Stimulated activated CD4-positive, alpha-beta T cell treated with anti-CD3 and anti-CD28 coated beads, TNF-alpha, amount 100 ng/mL, for 24 hours (primary cell): Measurements from ENCODE around the gene ADGRL1.
"Not testable (repeated sequence)": the region's sequence is repeated elsewhere in the genome, so short reads cannot be mapped to it uniquely, and the experiment has no call there.

ENCODE experiments used
- DNase-seq, 3 experiments: peaks; one replicate each; pipeline ENCODE4 v3.0.0-alpha.2; 2020; ENCODE audit warnings: low read depth in 3 of 3

Gene ADGRL1

DNA sequence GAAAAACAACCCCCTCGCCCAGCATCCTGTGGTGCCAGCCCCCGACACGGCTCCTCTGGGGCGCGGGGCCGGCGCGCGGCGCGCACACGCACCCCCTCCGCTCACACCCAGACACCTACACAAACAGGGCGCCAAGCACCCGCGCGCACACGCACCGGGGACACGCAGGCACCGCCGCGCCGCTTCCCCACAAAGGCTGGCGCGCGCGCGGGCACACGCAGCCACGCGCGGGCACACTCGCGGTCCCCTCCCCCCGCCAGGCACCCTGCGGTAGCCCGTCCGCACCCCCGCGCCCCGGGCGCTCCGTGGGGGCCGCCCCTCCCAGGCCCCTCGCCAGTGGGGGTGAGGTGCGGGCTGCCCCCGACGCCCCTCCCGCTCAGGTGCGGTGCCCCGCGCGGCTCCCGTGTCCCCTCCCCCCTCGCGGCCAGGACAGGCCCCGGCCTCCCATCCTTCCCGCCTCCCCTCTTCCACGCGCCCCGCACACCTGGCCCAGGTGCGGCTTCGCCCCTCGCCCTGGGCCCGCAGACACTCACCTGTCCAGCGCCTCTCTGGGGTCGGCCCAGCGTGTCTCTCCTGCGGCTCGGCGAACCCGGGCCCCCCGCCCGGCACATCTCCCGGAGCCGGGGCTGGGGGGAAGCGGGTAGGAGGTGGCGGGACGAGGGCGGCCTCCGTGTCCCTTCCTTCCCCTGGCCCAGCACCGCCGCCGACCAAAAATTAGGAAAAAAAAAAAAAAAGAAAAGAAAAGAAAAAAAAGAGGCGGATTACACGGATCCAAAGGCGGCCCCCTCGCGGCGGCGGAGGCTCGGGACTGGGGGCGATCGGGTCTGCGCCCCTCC, at the start of gene ADGRL1:
TSS of gene ADGRL1 (minus strand) at position 718 of the 836 bp plus-strand sequence. CDS start 22,567 bp downstream, outside the sequence.
- not testable (repeated sequence) for DNase-seq

DNA sequence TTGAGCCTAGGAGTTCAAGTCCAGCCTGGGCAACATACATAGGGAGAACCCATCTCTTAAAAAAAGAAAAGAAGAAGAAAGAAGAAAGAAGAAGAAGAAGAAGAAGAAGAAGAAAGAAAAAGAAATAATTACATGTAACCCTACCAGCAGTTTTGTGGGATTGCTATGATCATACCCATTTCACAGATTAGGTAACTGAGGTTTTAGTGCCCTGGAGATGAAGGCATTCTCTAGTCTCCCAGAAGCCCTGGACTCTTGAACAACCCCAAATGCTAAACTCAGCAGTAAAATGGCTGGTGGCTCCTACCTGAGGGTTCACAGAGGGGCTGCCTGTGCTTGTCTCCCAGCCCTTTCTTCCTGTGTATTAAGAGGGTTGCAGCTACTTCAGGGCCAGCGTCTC, 49.3 kb upstream of the ADGRL1 start:
- not testable (repeated sequence) for DNase-seq

DNA sequence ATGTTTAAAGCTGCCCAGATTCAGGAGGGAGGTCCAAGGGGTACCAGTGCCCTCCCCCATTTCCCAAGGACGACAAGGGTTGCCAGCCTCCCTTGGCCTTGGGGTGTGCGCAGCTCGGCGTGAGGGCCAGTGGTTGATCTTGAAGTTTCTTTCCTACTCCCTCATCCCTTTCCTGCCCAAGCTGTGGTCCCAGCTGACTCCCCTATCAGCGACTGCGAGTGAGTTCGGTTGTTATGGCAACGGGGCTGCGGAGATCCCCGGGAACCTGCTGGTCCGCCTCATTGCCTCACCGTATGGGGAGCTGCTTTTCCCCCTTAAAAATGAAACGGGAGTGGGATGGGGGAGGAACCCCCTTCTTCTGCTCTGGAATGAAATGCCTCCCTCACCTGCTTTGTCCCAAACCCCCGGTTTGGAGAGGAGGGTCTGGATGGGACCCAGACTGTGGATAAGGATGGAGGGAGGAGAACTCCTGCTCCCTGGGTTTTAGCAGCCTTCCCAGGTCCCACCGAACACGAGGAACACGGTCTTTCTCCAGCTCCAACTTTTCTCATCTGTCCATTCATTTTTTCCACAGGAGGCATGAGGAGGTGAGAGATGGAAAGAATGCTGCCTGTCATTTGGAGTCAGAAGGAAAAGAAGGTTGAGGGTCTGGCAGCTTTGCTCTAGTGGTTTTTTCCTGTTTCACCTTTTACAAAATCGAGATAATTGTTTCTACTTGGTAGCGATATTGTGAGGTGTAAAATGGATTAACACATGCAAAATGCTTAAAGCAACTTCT, 48.0 kb upstream of the ADGRL1 start:
- not testable (repeated sequence) for DNase-seq

DNA sequence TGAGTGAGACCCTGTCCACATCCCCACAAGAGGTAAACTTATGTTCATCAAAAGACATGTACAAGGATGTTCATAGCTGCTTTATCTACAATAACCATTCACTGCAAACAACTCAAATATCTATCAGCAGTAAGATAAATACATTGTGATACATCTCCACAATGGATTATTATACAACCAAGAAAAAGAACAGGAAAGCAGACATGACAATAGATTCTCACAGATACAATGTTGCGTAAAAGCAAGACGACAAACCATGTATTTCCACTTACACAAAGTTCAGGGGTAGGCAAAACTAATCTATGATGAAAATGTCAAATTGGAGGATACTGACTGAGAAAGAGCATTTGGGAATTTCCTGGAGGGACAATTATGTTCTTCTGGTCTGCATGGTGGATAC, 46.2 kb upstream of the ADGRL1 start:
- DNase-seq = not testable (repeated sequence)

DNA sequence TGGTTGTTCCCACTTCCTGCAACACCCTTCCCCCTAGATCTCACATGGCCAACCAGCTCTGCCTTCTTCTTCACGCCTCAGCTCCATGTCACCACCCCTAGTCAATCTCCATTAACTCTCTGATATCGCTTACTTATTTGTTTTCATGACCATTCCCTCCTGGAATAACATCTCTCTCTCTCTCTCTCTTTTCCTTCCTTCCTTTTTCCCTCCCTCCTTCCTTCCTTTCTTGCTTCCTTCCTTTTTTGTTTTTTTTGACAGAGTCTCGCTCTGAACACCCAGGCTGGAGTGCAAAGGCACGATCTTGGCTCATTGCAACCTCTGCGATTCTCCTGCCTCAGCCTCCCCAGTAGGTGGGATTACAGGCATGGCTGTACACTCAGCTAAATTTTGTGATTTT, 44.9 kb upstream of the ADGRL1 start:
- no peak for DNase-seq

DNA sequence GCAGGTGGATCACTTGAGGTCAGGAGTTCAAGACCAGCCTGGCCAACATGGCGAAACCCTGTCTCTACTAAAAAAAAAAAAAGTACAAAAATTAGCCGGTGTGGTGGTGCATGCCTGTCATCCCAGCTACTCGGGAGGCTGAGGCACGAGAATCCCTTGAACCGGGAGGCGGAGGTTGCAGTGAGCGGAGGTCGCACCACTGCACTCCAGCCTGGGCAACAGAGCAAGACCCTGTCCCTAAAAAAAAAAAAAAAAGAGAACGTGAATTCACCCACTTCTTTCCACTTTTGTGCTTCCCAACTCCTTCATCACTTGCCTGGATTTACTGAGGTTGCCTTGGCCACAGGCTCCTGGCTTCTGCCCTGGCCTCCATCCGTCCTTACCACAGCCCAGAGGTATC, 44.3 kb upstream of the ADGRL1 start:
- not testable (repeated sequence) for DNase-seq

DNA sequence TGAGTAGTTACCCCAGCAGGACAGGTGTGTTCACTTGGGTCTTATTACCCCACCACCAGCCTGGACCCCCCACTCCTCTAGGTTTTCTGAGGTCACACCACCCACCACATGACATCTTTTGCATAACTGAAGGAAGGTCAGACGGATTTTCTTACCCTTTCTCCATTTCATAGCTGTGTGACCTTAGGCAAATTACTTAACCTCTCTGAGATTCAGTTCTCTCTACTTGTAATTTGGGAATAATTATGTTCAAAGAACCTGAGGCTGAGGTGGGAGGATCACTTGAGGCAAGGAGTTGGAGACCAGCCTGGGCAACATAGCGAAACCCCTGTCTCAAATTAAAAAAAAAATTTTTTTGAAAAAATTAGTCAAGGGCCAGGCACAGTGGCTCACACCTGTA, 43.9 kb upstream of the ADGRL1 start:
- not testable (repeated sequence) for DNase-seq

DNA sequence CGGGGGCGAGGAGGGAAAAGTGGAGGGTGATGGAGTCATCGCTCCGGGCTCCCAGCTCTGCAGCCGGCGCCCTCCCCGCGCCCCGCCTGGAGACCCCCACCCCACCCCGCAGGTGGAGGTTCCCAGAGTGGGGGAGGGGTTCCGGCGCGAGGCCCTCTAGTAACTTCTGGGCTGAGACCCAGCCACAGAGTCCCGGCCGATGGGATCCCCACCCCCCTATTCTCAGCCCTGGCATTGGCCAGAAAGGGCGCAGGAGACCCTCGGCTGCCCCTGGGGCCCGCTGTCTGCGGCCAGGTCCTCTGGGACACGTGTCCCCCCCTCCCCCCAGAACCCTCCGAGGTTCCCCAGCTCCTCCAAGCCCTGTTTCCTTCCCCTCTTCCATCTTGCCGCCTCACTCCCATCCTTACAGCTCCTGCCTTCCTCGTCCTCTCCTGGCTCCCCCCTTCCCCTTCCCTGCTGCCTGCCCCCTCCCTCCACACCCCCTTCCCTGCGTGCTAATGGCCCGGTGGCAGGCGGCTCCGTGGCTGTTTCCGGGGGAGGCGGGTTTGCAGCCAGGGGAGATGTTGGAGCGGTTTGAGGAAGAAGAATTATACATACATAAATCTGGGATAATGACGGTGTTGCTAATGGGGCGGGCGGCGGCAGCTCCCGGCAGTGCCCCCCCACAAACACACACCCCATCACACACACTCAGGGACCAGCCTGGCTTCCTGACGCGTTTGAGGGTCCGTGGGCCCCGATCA, 43.2 kb upstream of the ADGRL1 start:
- DNase-seq = not testable (repeated sequence)

DNA sequence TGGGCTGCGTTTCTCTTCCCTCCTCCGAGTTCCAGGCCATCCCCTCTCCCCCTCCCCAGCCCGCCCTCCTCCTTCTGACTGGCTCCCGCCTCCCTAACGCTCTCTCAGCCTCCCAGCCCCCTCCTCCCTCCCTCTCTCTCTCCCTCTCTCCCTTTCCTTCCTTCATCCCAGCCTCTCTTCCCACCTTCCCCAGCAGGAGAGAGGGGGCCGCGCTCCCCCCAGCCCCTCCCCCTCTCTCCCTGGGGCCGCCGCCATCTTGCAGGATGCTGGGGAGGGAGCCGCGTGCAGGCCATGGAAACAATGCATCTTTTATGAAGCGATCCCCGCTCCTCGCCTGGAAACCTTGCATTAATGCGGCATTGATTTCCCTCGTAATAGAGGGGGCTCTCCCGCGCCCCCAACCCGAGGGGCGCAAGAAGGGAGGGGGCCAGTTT, 42.6 kb upstream of the ADGRL1 start:
- peak in 1 of 3 experiments; percentile 19 for DNase-seq

DNA sequence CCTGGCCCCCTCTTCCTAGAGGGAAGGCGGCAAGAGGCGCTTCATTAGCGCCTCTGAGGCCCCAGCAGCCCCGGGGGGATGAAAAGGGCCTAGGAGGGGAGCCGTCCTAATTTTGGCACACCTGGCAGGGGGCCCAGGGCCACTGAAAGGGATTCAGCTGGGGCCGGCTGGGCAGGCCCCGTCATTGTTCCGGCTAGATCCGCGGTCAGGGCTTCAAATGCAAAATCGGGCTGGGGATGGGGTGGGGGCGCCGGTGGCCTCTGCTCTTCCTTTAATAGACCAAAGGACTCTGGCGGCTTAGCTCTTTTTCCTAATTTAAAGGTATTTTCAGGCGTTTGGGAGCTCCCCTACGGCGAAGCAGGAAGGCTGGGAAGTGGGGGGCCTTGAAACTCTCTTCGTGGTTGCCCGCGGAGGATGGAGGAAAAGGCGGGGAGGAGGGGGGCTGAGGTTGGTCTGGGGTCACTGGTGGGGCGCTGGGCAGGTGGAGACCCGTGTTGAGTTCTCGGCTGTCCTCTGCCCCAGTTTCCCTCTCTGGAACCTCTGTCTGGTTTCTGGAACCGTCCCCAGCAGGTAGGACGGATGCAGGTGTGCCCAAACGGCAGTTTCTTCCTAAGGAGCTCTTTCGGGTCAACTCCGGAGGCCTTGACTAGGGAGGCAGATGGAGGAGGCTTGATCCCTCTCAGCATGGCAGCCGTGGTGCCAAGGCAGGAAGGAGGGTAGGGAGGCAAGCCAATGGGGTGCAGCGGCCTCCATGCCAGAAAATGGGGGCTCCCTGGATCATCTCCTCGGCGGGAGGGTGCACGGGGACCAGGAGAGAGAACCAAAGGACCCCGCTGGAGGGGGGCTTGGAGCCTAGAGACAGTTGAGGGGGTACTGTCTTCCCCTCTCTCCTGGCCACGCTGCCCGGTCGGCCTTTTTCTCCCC, 41.8 kb upstream of the ADGRL1 start:
- not testable (repeated sequence) for DNase-seq

DNA sequence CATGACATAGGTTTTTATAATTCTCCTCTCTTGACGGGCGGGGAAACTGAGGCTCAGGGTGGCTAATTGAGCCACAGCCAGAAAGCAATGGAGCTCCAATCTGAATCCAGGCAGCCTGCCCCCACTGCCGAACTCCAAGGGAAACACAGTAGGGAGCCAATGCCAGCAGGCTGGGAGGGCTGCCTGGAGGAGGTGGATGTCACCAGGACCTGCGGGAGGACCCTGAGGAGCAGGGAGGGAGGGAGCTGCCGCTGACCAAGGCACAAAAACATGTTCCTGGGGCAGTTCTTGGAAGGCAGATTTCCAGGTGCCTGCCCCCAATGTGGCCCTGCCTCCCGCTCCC, 41.2 kb upstream of the ADGRL1 start:
- not testable (repeated sequence) for DNase-seq

DNA sequence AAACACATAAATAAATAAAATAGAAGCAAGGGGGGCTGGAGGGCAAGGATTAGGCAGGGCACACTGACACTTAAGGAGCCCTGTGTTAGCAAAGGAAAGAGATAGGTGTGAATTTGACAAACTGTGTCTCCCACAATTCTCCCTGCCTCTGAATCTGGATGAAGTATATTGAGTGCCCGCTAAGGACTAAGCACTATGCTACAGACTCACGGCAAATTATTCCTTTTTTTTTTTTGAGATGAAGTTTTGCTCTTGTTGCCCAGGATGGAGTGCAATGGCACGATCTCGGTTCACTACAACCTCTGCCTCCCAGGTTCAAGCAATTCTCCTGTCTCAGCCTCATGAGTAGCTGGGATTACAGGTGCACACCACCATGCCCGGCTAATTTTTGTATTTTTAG, 38.4 kb upstream of the ADGRL1 start:
- not testable (repeated sequence) for DNase-seq

DNA sequence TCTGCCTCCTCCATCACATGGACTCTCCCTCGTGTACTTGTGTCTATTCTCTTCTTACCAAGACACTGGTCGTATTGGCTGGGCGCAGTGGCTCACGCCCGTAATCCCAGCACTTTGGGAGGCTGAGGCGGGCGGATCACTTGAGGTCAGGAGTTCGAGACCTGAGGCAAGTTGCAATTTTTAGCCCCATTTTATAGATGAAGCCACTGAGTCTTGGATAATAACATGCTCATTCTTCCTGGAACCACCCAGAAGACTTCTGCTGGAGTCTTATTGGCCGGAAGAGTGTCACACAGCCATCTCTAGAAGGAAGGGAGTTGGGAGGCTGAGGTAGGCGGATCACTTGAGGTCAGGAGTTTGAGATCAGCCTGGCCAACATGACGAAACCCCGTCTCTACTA, 37.7 kb upstream of the ADGRL1 start:
- not testable (repeated sequence) for DNase-seq

DNA sequence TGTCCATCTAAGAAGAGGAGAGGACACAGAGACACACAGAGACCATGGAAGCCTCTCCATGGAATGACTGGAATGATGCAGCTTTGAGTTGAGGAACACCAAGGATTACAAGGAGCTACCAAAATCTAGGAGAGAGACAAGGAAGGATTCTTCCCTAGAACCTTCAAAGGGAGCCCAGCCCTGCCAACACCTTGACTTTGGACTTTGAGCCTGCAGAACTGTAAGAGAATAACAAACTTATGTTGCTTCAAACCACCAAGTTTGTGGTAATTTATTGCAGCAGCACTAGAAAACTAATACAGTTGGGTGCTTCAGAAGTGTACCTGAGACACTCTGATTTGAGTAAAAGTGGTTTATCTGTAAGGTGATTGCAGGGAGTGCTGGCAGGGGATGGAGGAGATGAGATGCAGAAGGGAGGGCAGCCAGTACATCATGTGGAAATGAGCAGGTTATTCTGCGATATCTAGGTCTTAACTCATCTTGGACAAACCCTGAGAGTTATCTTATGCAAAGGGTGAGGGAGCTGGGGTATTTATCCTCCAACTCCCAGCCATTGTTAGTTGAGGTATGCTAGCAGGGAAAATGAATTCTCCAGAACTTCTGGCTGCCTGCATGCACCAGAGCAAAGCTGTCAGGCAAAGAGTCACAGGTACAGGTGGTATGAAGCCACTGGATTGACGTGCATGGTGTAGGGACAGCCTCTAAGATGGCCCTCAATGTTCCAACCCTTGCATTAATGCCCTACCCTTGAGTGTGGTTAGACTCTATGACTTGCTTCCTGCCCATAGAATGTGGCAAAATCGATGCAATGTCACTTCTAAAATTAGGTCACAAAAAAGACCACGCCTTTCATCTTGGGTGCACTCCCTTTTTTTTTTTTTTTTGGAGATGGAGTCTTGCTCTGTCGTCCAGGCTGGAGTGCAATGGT, 31.3 kb upstream of the ADGRL1 start:
- DNase-seq = no peak

DNA sequence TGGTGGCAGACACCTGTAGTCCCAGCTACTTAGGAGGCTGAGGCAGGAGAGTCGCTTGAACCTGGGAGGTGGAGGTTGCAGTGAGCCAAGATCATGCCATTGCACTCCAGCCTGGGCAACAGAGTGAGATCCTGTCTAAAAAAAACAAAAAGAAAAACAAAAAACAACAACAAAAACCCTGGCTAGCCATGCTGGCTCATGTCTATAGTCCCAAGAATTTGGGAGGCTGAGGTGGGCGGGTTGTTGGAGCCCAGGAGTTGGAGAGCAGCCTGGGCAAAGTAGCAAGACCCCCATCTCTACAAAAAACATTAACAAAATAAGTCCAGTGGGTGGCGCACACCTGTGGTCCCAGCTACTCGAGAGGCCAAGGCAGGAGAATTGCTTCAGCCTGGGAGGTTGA, 27.0 kb upstream of the ADGRL1 start:
- DNase-seq = not testable (repeated sequence)

DNA sequence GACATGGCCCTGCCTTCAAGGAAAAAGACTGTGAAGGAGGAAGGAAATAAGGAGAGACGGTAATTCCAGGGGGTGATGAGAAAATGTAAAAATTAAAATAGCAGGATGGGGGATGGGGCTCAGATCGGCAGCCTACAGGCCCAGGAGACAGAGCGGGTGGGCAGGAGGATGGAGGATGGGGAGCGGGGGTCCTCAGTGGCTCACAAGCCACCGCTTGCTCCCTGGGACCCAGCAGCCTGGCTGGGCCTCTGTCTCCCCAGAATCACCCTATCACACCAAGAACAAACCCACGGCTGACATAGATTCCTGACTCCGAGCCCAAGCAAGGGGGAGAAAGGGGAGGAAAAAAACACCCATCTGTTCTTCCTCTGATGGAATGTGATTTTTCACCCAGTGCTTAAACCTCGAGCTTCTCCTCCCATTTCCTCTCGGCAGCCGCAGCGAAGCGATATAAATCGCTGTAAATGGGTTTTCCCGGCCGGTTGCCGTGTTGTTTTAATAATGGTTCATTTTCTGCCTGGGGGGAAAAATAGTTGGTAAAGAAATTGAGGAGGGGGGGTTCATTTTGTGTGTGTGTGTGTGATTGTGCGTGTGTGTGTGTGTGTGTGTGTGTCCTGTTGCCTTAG, 22.6 kb upstream of the ADGRL1 start:
- not testable (repeated sequence) for DNase-seq

DNA sequence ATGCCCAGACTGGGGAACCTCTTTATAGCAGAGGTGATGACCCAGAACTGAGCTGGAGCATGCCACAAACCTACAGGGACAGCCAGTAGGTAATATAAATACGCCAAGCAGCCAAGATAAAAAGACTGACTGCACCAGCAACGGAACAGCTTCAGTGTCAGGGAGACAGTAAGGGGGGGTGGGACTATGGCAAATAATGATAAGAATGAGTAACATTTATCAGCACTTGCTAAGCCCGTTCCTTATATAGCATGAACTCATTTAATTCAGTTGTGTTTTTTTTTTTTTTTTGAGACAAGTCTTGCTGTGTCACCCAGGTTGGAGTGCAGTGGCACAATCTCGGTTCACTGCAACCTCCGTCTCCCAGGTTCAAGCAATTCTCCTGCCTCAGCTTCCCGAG, 20.5 kb upstream of the ADGRL1 start:
- not testable (repeated sequence) for DNase-seq

DNA sequence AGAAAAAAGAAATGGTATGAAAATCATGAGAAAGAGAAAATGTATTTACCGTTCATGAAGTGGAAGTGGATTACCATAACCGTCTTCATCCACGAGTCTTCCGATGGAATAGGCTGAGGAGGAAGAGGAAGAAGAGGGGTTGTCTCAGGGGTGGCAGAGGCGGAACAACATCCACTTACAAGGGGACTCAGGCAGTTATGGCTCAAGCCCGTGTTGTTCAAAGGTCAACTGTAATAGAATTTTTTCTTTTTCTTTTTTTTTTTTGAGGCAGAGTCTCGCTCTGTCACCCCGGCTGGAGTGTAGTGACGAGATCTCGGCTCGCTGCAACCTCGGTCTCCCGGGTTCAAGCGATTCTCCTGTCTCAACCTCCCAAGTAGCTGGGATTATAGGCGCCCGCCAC, 16.9 kb upstream of the ADGRL1 start:
- no peak for DNase-seq

DNA sequence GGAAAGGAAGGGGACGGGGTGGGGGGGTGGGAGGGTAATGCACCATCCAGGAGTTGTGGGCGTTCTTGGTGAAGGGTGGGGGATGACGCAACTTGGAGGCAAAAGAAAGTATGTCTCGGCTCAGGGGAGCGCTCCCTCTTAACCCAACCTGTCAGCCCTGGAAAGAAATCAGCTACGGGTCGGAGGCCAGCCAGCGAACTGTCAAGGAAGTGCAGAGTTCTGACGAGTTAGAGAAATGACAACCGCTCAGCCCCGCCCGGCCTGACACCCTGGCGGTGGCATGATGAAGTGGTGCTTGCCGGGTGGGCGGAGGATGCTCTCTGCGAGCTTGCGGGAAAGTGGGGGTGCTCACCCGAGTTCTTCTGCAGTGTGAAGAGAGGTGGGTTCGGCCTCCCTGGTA, 15.4 kb upstream of the ADGRL1 start:
- peak; percentile 31 to 65 (median 32) for DNase-seq
